GM12878 (cell line): ENCODE data around the gene PAEP. TPM values are rescaled to one million over a fixed set of nuclear protein-coding genes. Genes with fewer than 3 reads are reported as not detected.

Experiments
- ATAC-seq: fragments of 200-7000 bp; cut with Tn5 transposase; 3 replicates; pipeline ENCODE4 v1.9.1; 2020; ENCODE audit warnings: mild to moderate bottlenecking, moderate library complexity
- BruUV-seq: library from RNA; stranded (reverse); fragments of 400-500 nt; replicated peaks from 2 replicates; lab custom pipeline; 2021; lab: Mats Ljungman, UMichigan
- CTCF ChIA-PET: fragments of 300-600 bp; sonication (Branson Sonifier 250); formaldehyde crosslinking; extraction: SDS; loops from one replicate; lab custom pipeline; 2021; ENCODE audit warnings: inconsistent platforms; lab: Yijun Ruan, JAX
- POLR2A ChIA-PET: fragments of 350-600 bp; formaldehyde crosslinking; extraction: SDS; loops from one replicate; lab custom pipeline; 2021; ENCODE audit warnings: inconsistent platforms; lab: Charles Lee
- RAD21 ChIA-PET: fragments of 300-600 bp; sonication (Branson Sonifier 250); formaldehyde crosslinking; loops from one replicate; lab custom pipeline; 2023; ENCODE audit warnings: antibody characterized with exemption; ENCODE audit not compliant: unreplicated experiment; lab: Charles Lee
- SMC1A ChIA-PET: fragments of 300-600 bp; sonication (Branson Sonifier 250); formaldehyde crosslinking; loops from one replicate; lab custom pipeline; 2023; ENCODE audit not compliant: unreplicated experiment, uncharacterized antibody; lab: Charles Lee
- DNase-seq: peaks from one replicate; pipeline ENCODE4 v3.0.0-alpha.2; 2011; ENCODE audit warnings: low read depth, low spot score
- FAIRE-seq: peaks from 3 replicates; lab custom pipeline; 2011; peaks lifted over from hg19 to GRCh38; lab: Jason Lieb, UNC
- H2AFZ ChIP-seq: 2 replicates; pipeline ENCODE4 v1.6.0; 2011; ENCODE audit warnings: low read depth, low read length, control low read depth; ENCODE audit not compliant: control insufficient read depth
- H3K27ac ChIP-seq: 2 replicates; pipeline ENCODE4 v1.5.1; 2011; ENCODE audit warnings: control low read depth; ENCODE audit not compliant: control insufficient read depth, insufficient read depth
- H3K27me3 ChIP-seq, 2 experiments: replicated peaks in 1 of 2; 2 replicates each; pipeline versions ENCODE4 v1.6.0 to v1.6.1; 2011; ENCODE audit warnings: low read length in 1 of 2; ENCODE audit not compliant: control insufficient read depth in 2 of 2, insufficient read depth in 2 of 2
- H3K36me3 ChIP-seq, 2 experiments: 2 replicates each; pipeline ENCODE4 v1.5.1; 2011; ENCODE audit warnings: low read length in 1 of 2; ENCODE audit not compliant: control insufficient read depth in 2 of 2, insufficient read depth in 2 of 2
- H3K4me1 ChIP-seq: 2 replicates; pipeline ENCODE4 v1.6.1; 2011; ENCODE audit warnings: mild to moderate bottlenecking, low read length, moderate library complexity, mixed read lengths; ENCODE audit not compliant: control insufficient read depth, insufficient read depth
- H3K4me2 ChIP-seq: 2 replicates; pipeline ENCODE4 v1.6.0; 2011; ENCODE audit warnings: control low read depth; ENCODE audit not compliant: control insufficient read depth, insufficient read depth
- H3K4me3 ChIP-seq: fragments of 200-600 bp; sonication (generic); 2 replicates; pipeline ENCODE4 v1.5.1; 2016
- H3K79me2 ChIP-seq: 2 replicates; pipeline ENCODE4 v1.6.0; 2011; ENCODE audit warnings: low read length; ENCODE audit not compliant: control insufficient read depth, insufficient read depth
- H3K9ac ChIP-seq: 2 replicates; pipeline ENCODE4 v1.8.0; 2011; ENCODE audit warnings: low read length, control low read depth, mixed read lengths; ENCODE audit not compliant: control insufficient read depth, insufficient read depth
- H3K9me3 ChIP-seq: replicated peaks from 3 replicates; pipeline ENCODE4 v1.5.1; 2011; ENCODE audit warnings: mild to moderate bottlenecking, low read length; ENCODE audit not compliant: control insufficient read depth, insufficient read depth
- H4K20me1 ChIP-seq: 2 replicates; pipeline ENCODE4 v1.6.0; 2011; ENCODE audit not compliant: control insufficient read depth, insufficient read depth
- BMI1 ChIP-seq: fragments of 450-650 bp; IDR thresholded peaks from 2 replicates; pipeline ENCODE4 v1.6.1; 2016; ENCODE audit warnings: mild to moderate bottlenecking, moderate library complexity, borderline replicate concordance
- CHD4 ChIP-seq: fragments of 200-600 bp; sonication (generic); IDR thresholded peaks from 2 replicates; pipeline ENCODE4 v1.6.1; 2016; ENCODE audit warnings: mild to moderate bottlenecking
- FOXM1 ChIP-seq: IDR thresholded peaks from 2 replicates; pipeline ENCODE4 v1.6.1; 2012; ENCODE audit warnings: low read depth, mild to moderate bottlenecking, inconsistent platforms, low read length, moderate library complexity
- HDAC2 ChIP-seq: fragments of 200-600 bp; sonication (generic); IDR thresholded peaks from 2 replicates; pipeline ENCODE4 v1.6.1; 2017
- KLF5 ChIP-seq: fragments of 450-650 bp; IDR thresholded peaks from 2 replicates; pipeline ENCODE4 v1.6.1; 2014; ENCODE audit warnings: mild to moderate bottlenecking; ENCODE audit not compliant: partially characterized antibody
- PAX5 ChIP-seq: IDR thresholded peaks from 2 replicates; pipeline ENCODE4 v1.6.1; 2011; ENCODE audit warnings: low read depth, low read length, borderline replicate concordance
- RAD21 ChIP-seq: IDR thresholded peaks from 2 replicates; pipeline ENCODE4 v1.6.1; 2011; ENCODE audit warnings: mild to moderate bottlenecking, low read depth, low read length, moderate library complexity; ENCODE audit not compliant: insufficient read depth
- SUZ12 ChIP-seq: fragments of 200-600 bp; sonication (generic); IDR thresholded peaks from one replicate; pipeline ENCODE4 v1.6.1; 2018; ENCODE audit warnings: antibody characterized with exemption, mild to moderate bottlenecking; ENCODE audit not compliant: unreplicated experiment
- ZNF217 ChIP-seq: fragments of 450-650 bp; IDR thresholded peaks from 2 replicates; pipeline ENCODE4 v1.6.1; 2017; ENCODE audit warnings: antibody characterized with exemption, mild to moderate bottlenecking
- WGBS: methylation state at CpG from one replicate; pipeline ENCODE4 v1.1.6; 2016; ENCODE audit warnings: low lambda C conversion rate; ENCODE audit not compliant: insufficient replicate concordance, insufficient coverage; ENCODE audit errors: missing lambda C conversion rate; 5-methylcytosine and 5-hydroxymethylcytosine counted together
- in situ Hi-C: fragments of 300-500 bp; cut with MboI; formaldehyde crosslinking; loops from 9 replicates; pipeline ENCODE4 v1.14.3; 2018; ENCODE audit warnings: mixed read lengths
- intact Hi-C: fragments of 100-400 bp; cut with micrococcal nuclease; formaldehyde crosslinking; loops from one replicate; pipeline ENCODE4 v1.14.2; 2022; ENCODE audit not compliant: unreplicated experiment
- polyA plus RNA-seq, 11 experiments: library from polyadenylated mRNA; depleted of rRNA in 4 of 11; unstranded in 6 of 11; stranded (reverse) in 5 of 11; fragments of >200 nt; fragmentation: Nextera tagmentation in 4 of 11; fragmentation: Illumina TruSeq in 1 of 11; extraction: Ambion mirVana in 4 of 11; extraction: Trizol in 1 of 11; gene quantifications; 1 replicate in 1 of 11; 2 replicates in 10 of 11; pipeline versions ENCODE4 v1.2.1 to v1.2.3, GENCODE V29; 2011 to 2016; ENCODE audit warnings: inconsistent platforms in 2 of 11, missing spikeins in 2 of 11, low read depth in 1 of 11
- total RNA-seq, 4 experiments: library from RNA; depleted of rRNA in 3 of 4; stranded (reverse); fragments of >200 nt in 3 of 4; fragmentation: Illumina TruSeq in 1 of 4; extraction: Trizol in 1 of 4; gene quantifications; 2 replicates each; pipeline versions ENCODE4 v1.2.1 to v1.2.3, GENCODE V29; 2013 to 2021
- TF ChIP-seq, protein P1 (sequence below): fragments of 450-650 bp; IDR thresholded peaks from 2 replicates; pipeline ENCODE4 v1.6.1; 2017; ENCODE audit warnings: low read depth, mild to moderate bottlenecking, moderate library complexity
- TF ChIP-seq, protein P2 (sequence below): fragments of 450-650 bp; IDR thresholded peaks from 2 replicates; pipeline ENCODE4 v1.6.1; 2016; ENCODE audit warnings: mild to moderate bottlenecking

The PAEP gene
- total and polyA plus RNA-seq, 10 of the 15 experiments (the other 5 are each of a cell fraction or from before 2014, with no cell fraction given) = not detected

DNA sequence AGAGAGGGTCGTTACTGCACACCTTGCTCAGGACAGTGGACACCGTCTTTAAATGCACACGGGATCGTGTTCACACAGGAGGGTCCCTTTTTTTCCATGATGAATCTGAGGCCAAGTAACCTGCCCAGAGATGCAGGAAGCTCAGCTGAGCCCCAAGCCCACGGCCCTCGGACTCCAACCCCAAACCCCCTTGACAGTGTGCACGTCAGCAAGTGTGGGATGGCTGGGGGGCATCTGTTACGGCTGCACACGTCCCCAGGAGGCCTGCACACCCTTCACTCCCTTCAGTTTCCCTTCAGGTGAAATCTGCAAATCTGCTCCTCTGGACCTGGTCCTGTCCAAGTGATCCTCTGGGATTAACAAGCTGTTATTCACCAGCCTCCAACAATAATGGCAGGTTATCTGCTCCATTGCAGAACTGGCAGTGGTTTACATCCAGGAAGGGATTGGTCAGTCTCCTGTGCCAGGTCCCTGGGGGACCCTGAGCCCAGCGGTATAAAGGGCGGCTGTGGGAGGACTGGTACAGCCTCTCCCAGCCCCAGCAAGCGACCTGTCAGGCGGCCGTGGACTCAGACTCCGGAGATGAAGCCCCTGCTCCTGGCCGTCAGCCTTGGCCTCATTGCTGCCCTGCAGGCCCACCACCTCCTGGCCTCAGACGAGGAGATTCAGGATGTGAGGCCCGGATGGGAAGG is 40.5 kb upstream of the PAEP start, which contains the start of gene LCN1 (continued):
- TF ChIP-seq KLF5 = no peak
- TF ChIP-seq, protein P1, sequence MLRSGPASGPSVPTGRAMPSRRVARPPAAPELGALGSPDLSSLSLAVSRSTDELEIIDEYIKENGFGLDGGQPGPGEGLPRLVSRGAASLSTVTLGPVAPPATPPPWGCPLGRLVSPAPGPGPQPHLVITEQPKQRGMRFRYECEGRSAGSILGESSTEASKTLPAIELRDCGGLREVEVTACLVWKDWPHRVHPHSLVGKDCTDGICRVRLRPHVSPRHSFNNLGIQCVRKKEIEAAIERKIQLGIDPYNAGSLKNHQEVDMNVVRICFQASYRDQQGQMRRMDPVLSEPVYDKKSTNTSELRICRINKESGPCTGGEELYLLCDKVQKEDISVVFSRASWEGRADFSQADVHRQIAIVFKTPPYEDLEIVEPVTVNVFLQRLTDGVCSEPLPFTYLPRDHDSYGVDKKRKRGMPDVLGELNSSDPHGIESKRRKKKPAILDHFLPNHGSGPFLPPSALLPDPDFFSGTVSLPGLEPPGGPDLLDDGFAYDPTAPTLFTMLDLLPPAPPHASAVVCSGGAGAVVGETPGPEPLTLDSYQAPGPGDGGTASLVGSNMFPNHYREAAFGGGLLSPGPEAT = no peak
- no peak for TF ChIP-seq PAX5
- no peak for TF ChIP-seq SUZ12
- TF ChIP-seq FOXM1 = no peak
- no peak for TF ChIP-seq CHD4
- TF ChIP-seq ZNF217 = no peak
- no peak for TF ChIP-seq BMI1

DNA sequence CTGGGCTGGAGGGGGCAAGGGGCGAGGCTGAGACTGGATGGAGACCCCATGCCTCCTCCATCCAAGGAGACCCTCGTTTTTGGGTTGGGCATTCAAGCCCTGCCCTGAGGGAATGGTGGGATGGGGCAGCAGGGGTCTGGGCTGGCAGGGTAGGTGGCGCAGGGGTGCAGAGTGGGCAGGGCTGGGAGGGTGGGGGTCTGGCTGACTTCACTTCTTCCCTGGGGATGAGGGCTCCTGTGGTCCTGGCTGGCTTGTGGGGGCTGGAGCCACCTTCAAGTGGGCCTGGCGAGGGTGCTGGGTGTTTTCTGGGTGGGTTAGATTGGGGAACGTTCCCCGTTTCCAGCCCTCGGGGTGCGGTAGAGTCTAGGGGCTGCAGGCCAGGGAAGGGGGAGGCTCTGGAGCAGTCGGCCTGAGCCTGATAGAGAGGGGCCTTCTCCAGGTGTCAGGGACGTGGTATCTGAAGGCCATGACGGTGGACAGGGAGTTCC is 39.9 kb upstream of the PAEP start:
- intact Hi-C loops = no loop called here
- H2AFZ ChIP-seq = no peak overlapping the region
- FAIRE-seq (no peak), DNase-seq (no peak), ATAC-seq (no peak)
- H3K79me2 ChIP-seq = no peaks in the 10 kb centered on the region
- no peak overlapping the region for H3K27ac ChIP-seq
- no peak for TF ChIP-seq HDAC2
- TF ChIP-seq RAD21 = no peak
- TF ChIP-seq, protein P2, sequence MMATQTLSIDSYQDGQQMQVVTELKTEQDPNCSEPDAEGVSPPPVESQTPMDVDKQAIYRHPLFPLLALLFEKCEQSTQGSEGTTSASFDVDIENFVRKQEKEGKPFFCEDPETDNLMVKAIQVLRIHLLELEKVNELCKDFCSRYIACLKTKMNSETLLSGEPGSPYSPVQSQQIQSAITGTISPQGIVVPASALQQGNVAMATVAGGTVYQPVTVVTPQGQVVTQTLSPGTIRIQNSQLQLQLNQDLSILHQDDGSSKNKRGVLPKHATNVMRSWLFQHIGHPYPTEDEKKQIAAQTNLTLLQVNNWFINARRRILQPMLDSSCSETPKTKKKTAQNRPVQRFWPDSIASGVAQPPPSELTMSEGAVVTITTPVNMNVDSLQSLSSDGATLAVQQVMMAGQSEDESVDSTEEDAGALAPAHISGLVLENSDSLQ = no peak
- TF ChIP-seq FOXM1 = no peak
- H4K20me1 ChIP-seq = no peaks in the 10 kb centered on the region
- no peaks in the 10 kb centered on the region for H3K36me3 ChIP-seq
- ChIA-PET CTCF (no interaction called here), POLR2A (no interaction called here), SMC1A (no interaction called here), RAD21 (no interaction called here)
- H3K4me3 ChIP-seq = no peak overlapping the region
- in situ Hi-C loops = no loop called here
- 35% methylated on average over 9 of the region's 11 CpGs for WGBS
- no TSS peak for BruUV-seq
- H3K9ac ChIP-seq = no peak overlapping the region
- H3K9me3 ChIP-seq = no peaks in the 10 kb centered on the region
- no peaks in the 10 kb centered on the region for H3K4me1 ChIP-seq
- no peak overlapping the region for H3K4me2 ChIP-seq
- H3K27me3 ChIP-seq = no peaks in the 10 kb centered on the region
